Activated CD4-positive, alpha-beta memory T cell treated with anti-CD3 and anti-CD28 coated beads for 36 hours (primary cell): ENCODE data around the gene RAB33A. TPM values are rescaled to one million over a fixed set of nuclear protein-coding genes. Genes with fewer than 3 reads are reported as not detected.

ENCODE experiments used
- total RNA-seq, 2 experiments: library from RNA; stranded (reverse); gene quantifications; one replicate each; pipeline ENCODE4 v1.2.3, GENCODE V29; 2021

The RAB33A gene
- total RNA-seq, 2 experiments from 2014 or later = 29.6 to 30.1 TPM

Other genes with a start within 250 kb of the RAB33A start
- 10 to 100 TPM in 1 of 2 experiments, 1 to 10 TPM in 1; 9.2 to 10.5 TPM for gene BCORL1, start 189.3 kb upstream of the RAB33A start, total RNA-seq
- gene ELF4, start 61.5 kb upstream of the RAB33A start, total RNA-seq = 10 to 100 TPM; 28.0 to 28.2 TPM
- 10 to 100 TPM; 60.9 to 61.2 TPM for gene AIFM1, start 6.1 kb upstream of the RAB33A start, total RNA-seq
- 1 to 10 TPM; 5.3 to 5.8 TPM for gene ZNF280C, start 96.9 kb downstream of the RAB33A start, total RNA-seq
- gene SLC25A14, start 168.0 kb downstream of the RAB33A start, total RNA-seq = 10 to 100 TPM; 12.1 to 13.2 TPM
- not detected for gene GPR119, start 213.7 kb downstream of the RAB33A start, total RNA-seq
- 10 to 100 TPM; 28.4 to 29.8 TPM for gene RBMX2, start 230.0 kb downstream of the RAB33A start, total RNA-seq